WERI-Rb-1 (cell line): ENCODE results near the gene RCL1.
"Not testable (repeated sequence)": the region's sequence is repeated elsewhere in the genome, so short reads cannot be mapped to it uniquely, and the experiment has no call there.

ENCODE experiments used
- DNase-seq: peaks from one replicate; pipeline ENCODE4 v3.0.0-alpha.2; 2020
- H3K27ac ChIP-seq: fragments of 250-450 bp; sonication (Bioruptor Pico); 2 replicates; pipeline ENCODE4 v1.5.1; 2020; ENCODE audit warnings: mild to moderate bottlenecking, moderate library complexity
- H3K27me3 ChIP-seq: fragments of 250-450 bp; sonication (Bioruptor Pico); 2 replicates; pipeline ENCODE4 v1.5.1; 2021; ENCODE audit warnings: mild to moderate bottlenecking, low read depth, moderate library complexity; ENCODE audit not compliant: insufficient read depth, severe bottlenecking
- H3K36me3 ChIP-seq: fragments of 250-450 bp; sonication (Bioruptor Pico); 2 replicates; pipeline ENCODE4 v1.5.1; 2020; ENCODE audit warnings: mild to moderate bottlenecking, moderate library complexity
- H3K4me3 ChIP-seq: 2 replicates; pipeline ENCODE4 v1.5.1; 2011; ENCODE audit warnings: low read depth, mild to moderate bottlenecking, control low read depth, low read length
- H3K9me3 ChIP-seq: fragments of 250-450 bp; sonication (Bioruptor Pico); 2 replicates; pipeline ENCODE4 v1.5.1; 2021; ENCODE audit warnings: mild to moderate bottlenecking, moderate library complexity; ENCODE audit not compliant: severe bottlenecking
- CTCF ChIP-seq: IDR thresholded peaks from 2 replicates; pipeline ENCODE4 v1.5.1; 2011; ENCODE audit warnings: low read depth, mild to moderate bottlenecking, control low read depth, inconsistent platforms, low read length

Gene RCL1

DNA sequence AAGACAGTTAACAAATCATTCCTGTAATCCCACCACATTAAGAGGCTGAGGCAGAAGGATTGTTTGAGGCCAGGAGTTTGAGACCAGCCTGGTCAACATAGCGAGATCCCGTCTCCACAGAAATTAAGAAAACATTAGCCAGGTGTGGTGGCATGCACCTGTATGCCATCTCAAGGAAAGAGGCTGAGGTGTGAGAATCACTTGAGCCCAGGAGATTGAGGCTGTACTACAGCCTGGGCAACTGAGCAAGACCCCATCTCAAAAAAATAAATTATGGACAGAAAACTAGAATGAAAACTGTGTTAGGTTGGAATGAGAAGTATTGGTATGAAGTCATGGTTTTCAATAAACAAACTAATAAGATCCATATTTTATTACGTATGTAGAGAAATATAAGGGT is 28.7 kb upstream of the RCL1 start:
- Histone ChIP-seq H3K27me3 (no peaks in the 10 kb centered on the region), H3K4me3 (no peak overlapping the region), H3K36me3 (no peaks in the 10 kb centered on the region), H3K27ac (no peak overlapping the region), H3K9me3 (no peaks in the 10 kb centered on the region)
- DNase-seq: no peak
- no peak for TF ChIP-seq CTCF

- Histone ChIP-seq H3K27ac (no peak overlapping the region), H3K27me3 (no peaks in the 10 kb centered on the region), H3K4me3 (no peak overlapping the region), H3K36me3 (no peaks in the 10 kb centered on the region), H3K9me3 (no peaks in the 10 kb centered on the region)
- no peak for DNase-seq
- TF ChIP-seq CTCF: no peak
These were observed 24.1 kb upstream of the RCL1 start for GRCh38 chr9:4768681-4769080.

DNA sequence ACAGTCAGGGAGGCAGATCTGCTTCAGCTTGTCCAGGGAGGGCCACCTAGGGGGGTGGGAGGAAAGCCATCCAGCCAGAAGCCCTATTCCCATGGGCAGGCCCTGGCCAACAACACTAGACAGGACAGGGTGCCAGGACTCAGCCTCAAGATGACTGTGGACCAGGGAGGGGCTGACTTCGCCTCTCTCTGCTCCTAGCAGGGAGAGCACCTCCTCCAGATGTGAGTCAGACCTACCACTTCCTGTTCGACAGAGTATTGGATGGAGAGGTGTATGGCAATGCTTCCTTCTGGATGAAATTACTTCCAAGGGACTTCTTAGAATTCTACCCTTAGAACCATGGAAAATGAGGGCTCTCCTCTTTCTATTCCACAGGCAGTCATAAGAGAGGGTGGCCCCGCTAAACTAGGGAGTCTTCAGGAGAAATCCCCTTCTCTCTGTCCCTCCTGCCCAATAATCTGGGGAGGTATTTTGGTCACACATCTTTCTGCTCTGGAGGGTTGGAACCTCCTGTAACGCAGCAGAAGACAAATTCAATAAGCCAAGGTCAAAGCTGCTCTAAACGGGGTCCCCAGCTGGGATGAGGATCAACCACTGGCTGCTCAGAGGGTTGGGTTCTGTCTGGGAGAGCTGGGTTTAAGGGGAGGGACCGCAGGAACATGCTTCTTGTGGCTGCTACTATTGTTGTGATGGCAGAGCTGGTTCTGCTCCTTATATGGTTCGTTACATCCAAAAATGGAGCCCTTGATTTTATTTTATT is 23.2 kb upstream of the RCL1 start:
- no peak overlapping the region for H3K4me3 ChIP-seq
- H3K27ac ChIP-seq: no peak overlapping the region
- DNase-seq: no peak
- no peaks in the 10 kb centered on the region for H3K27me3 ChIP-seq
- H3K36me3 ChIP-seq: no peaks in the 10 kb centered on the region
- no peaks in the 10 kb centered on the region for H3K9me3 ChIP-seq
- no peak for TF ChIP-seq CTCF

GRCh38 chr9:4771788-4772187 is 21.0 kb upstream of the RCL1 start:
- no peak for DNase-seq
- Histone ChIP-seq H3K9me3 (no peaks in the 10 kb centered on the region), H3K27me3 (no peaks in the 10 kb centered on the region), H3K36me3 (no peaks in the 10 kb centered on the region), H3K27ac (no peak overlapping the region), H3K4me3 (no peak overlapping the region)
- no peak for TF ChIP-seq CTCF

- Histone ChIP-seq H3K27ac (no peak overlapping the region), H3K4me3 (no peak overlapping the region), H3K36me3 (no peaks in the 10 kb centered on the region), H3K9me3 (no peaks in the 10 kb centered on the region), H3K27me3 (no peaks in the 10 kb centered on the region)
- TF ChIP-seq CTCF: no peak
- no peak for DNase-seq
These were observed 18.5 kb upstream of the RCL1 start for GRCh38 chr9:4774209-4774608.

GRCh38 chr9:4774958-4775357 is 17.8 kb upstream of the RCL1 start:
- not testable (repeated sequence) for H3K27me3 ChIP-seq, H3K4me3 ChIP-seq, H3K27ac ChIP-seq, H3K36me3 ChIP-seq, H3K9me3 ChIP-seq, DNase-seq
